Testis (tissue), 2 donors: ENCODE results near the gene RAG2.

Experiments
- CTCF ChIP-seq, 3 experiments: fragments of 450-650 bp in 2 of 3; fragments of 200-600 bp in 1 of 3; sonication (generic) in 1 of 3; IDR thresholded peaks; one replicate each; pipeline ENCODE4 v1.5.1; 2016 to 2019; ENCODE audit warnings: antibody characterized with exemption in 3 of 3, mild to moderate bottlenecking in 2 of 3, moderate library complexity in 1 of 3
- POLR2A ChIP-seq: fragments of 450-650 bp; IDR thresholded peaks from one replicate; pipeline ENCODE4 v1.6.1; 2017; ENCODE audit warnings: antibody characterized with exemption, mild to moderate bottlenecking, moderate library complexity

GRCh38 chr11:36628141-36628540 is 30.1 kb upstream of the RAG2 start:
- no peak for TF ChIP-seq CTCF (IDR thresholded peaks at IDR 0.05)
- no peak for TF ChIP-seq POLR2A
